GM13976 (cell line): ENCODE data around the gene AP3B1.

Experiments
- DNase-seq: peaks from one replicate; pipeline ENCODE4 v3.0.0; 2012; ENCODE audit warnings: low spot score
- in situ Hi-C: fragments of 300-500 bp; cut with MboI; formaldehyde crosslinking; loops from one replicate; pipeline ENCODE4 v1.12.0; 2022; ENCODE audit warnings: low sequenced_read_pairs, mixed read lengths, inconsistent platforms; ENCODE audit not compliant: unreplicated experiment
- TF ChIP-seq, protein P1 (sequence below): IDR thresholded peaks from 2 replicates; pipeline ENCODE4 v1.5.1; 2012; ENCODE audit warnings: borderline replicate concordance, mild to moderate bottlenecking; ENCODE audit not compliant: insufficient read depth; ENCODE audit errors: extremely low read depth, missing control alignments, control extremely low read depth

The AP3B1 gene

DNA sequence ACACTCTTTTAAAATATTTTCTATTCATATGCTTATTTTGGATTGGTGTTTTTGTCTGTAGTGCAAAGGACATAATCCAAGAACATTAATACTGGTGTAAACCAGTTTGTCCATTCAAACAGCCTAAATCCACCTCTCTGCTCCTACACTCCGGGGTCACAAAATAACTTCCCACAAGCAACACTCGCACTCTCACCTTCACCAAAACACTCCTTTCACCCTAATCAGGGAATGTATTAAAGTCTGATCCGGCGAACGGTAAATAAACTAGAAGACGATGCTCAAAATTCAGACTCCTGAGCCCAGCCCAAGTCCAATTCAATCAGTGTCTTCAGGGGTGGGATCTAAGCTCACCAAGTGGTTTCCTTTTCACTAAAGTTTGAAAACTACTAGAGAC lies 649 bp downstream of the AP3B1 start:
- peak; percentile 26 for DNase-seq
- TF ChIP-seq, protein P1, sequence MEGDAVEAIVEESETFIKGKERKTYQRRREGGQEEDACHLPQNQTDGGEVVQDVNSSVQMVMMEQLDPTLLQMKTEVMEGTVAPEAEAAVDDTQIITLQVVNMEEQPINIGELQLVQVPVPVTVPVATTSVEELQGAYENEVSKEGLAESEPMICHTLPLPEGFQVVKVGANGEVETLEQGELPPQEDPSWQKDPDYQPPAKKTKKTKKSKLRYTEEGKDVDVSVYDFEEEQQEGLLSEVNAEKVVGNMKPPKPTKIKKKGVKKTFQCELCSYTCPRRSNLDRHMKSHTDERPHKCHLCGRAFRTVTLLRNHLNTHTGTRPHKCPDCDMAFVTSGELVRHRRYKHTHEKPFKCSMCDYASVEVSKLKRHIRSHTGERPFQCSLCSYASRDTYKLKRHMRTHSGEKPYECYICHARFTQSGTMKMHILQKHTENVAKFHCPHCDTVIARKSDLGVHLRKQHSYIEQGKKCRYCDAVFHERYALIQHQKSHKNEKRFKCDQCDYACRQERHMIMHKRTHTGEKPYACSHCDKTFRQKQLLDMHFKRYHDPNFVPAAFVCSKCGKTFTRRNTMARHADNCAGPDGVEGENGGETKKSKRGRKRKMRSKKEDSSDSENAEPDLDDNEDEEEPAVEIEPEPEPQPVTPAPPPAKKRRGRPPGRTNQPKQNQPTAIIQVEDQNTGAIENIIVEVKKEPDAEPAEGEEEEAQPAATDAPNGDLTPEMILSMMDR = no peak
- in situ Hi-C loops = loop anchor here (10.0 kb wide), 1 partner anchor 61 kb away; no protein-coding TSS in a partner anchor

DNA sequence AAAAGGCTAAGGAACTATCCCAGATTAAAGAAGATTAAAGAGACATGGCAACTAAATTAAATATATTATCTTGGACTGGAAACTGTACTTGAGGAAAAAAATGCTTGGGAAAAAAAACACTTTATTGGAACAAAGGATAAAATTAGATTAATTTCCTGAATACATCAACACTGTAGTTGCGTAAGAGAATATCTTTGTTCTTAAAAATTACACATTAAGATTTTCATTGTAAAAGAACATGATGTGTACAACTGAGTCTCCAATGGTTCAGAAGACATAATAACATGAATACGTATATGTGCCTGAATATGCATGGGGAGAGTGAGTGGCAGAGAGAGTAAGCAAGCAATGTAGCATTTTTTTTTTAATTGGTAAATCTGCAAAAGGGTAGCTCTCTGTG lies 2.8 kb downstream of the AP3B1 start:
- in situ Hi-C loops = loop anchor here (10.0 kb wide), 1 partner anchor 63 kb away; no protein-coding TSS in a partner anchor
- TF ChIP-seq, protein P1 = no peak
- no peak for DNase-seq

DNA sequence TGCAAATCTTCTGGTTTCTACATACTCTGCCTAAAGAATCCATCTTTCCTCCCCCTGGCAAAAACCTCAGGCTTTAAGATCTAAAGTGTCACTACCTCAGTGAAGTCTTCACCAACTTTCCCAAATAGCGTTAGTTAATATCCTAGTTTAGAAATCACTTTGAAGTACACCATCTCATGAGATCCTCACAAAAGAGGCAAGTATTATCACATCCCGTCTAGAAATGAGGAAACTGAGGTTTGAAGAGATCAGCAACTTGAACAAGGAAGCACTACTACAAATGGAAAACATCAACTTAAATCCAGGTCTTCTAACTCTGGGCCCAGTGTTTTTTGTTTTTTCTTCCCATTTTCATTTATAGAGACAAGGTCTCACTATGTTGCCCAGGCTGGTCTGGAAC lies 4.6 kb downstream of the AP3B1 start:
- no peak for DNase-seq
- in situ Hi-C loops = loop anchor here (10.0 kb wide), 1 partner anchor 65 kb away; no protein-coding TSS in a partner anchor
- TF ChIP-seq, protein P1 = no peak

DNA sequence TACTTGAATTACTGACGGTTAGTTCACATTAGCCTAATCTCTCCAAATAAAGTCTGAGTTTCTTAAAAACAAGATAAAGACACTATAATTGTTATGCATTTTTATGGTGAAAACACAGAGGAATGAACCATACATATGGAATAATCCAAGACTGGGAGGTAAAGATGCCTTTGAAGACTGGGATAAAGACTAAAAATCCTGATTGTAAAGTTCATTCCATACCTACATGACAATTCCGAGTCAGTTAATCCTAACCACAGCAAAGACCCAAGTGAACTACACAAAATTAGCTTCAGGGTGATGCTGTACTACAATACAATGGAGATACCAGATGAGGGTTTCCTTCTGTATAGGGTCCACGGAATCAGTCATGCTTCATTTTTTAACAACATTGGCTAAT lies 6.3 kb downstream of the AP3B1 start:
- TF ChIP-seq, protein P1 = no peak
- in situ Hi-C loops = no loop called here
- no peak for DNase-seq

DNA sequence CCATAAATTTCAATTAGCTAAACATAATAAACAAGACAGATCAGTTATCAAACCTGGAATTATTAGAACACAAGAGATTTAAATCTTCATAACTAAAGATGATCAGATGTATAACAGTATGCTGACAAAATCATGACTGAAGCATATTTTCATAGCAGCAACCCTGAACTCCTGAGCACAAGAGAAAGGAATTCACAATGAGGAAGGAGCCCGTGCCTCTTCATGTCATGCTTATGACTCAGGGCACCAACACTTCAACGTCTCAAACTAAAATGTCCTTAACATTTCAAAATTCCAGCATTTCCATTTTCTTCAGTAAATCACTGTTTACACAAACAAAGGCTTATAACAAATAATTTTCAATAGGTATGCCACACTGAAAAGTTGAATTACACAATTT lies 6.7 kb downstream of the AP3B1 start:
- DNase-seq = no peak
- in situ Hi-C loops = no loop called here
- TF ChIP-seq, protein P1 = no peak

DNA sequence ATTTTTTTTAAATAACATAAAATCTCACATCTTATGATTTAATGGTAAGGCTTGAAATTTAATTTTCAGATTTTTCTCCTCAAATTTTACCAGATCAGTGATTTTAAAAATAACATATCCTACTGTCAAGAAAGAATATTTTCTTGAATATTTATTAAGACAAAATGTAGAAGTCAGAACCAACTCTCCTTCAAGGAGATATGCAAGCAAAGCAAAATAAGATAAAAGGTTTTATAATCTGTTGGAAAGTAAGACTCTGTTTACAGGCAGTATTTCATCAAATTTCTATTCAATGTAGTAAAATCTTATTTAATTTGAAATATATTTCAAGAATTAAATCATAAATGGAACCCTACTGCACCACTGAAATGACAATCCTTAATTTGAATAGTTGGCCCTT lies 7.3 kb downstream of the AP3B1 start:
- no peak for DNase-seq
- in situ Hi-C loops = no loop called here
- TF ChIP-seq, protein P1 = no peak

DNA sequence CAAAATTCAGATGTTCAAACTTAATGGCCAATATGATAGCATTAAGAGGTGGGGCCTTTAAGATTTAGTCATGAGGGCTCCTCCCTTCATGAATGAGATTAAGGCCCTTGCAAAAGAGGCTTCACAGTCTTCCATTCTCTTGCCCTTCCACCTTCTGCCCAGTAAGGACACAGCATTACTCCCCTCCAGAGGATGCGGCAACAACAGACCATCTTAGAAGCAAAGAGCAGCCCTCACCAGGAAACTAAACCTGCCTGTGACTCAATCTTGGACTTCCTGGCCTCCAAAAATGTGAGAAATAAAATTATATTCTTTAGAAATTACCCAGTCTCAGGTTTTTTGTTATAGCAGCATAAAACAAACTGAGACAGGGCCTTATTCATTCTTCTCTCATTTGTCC lies 8.2 kb downstream of the AP3B1 start:
- DNase-seq = no peak

More for the DNA sequence above, 8.2 kb downstream of the AP3B1 start:
- TF ChIP-seq, protein P1 = no peak
- in situ Hi-C loops = no loop called here
